ENCODE results near the gene DPP6.

Gene DPP6

DNA sequence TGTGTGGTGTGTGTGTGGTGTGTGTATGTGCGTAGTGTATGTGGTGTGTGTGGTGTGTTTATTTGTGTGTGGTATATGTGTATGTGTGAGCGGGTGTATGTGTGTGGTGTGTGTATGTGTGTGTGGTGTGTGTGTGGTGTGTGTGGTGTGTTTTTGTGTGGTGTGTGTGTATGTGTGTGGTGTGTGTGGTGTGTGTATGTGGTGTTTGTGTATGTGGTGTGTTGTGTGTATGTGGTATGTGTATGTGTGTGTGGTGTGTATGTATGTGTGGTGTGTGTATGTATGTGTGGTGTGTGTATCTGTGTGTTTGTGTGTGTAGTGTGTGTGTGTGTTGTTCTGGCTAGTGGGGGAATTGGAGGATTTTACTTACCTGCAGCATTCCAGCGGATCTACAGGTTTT lies 523.3 kb downstream of the DPP6 start:
- no peak for FAIRE-seq
- DNase-seq (ENCODE audit: extremely low spot score, insufficient read length, low read depth): no peak

DNA sequence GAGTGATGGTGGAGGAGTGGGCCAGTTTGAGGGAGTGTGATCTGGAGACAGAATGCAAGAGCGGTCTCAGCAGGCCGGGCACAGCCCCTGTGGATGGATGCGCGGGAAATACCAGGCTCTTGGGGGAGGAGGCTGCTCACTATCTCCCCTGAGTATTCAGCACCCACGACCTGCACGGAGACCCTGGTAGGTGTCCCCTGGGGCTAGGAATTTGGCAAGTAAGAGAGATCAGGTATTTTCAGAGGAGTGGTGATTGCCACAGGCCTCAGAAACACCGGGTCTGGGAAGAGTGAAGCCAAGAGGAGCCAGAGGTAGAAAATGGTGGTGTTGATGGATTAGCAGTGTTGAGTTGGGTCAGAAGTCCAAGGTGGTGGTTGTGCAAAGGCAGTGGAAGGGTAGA lies 524.4 kb downstream of the DPP6 start:
- DNase-seq (ENCODE audit: extremely low spot score, insufficient read length, low read depth): no peak
- no peak for FAIRE-seq

DNA sequence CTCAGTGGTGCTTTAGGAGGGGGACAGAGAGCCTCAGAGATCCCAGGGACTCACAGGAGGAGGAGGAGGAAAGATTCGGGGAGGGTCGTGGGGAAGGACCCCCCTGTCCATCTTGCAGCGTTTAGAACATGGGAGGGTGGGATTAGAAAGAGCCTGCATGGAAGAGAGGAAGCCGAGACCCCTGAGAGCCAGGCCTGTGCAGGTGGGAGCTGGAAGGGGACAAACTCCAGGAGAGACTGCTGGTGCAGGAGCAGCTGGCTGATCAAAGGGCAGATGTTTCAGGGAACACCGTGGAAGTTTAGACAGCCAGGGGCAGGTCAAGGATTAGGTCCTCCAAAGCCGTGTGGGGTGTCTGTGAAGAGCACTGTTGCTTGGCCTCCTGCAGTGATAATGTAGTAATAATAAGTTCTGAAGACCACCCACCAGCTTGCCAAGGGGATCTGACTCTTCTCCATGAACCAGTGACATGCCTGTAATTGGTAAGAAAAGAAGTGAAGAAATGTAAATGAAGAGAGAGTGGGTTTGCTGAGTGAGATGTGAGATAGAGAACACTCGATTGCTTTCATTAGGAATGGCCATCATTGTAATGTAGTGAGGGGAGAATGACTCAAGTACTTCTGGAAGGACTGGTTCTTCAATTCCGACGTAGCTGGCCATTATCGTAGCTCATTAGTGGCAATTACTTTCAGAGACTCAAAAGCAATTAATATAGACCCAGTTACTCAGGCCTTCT lies 525.1 kb downstream of the DPP6 start:
- FAIRE-seq (no peak), DNase-seq (ENCODE audit: extremely low spot score, insufficient read length, low read depth) (no peak)

- FAIRE-seq (no peak), DNase-seq (ENCODE audit: extremely low spot score, insufficient read length, low read depth) (no peak)
Observed at GRCh38 chr7:154578336-154578735, 526.1 kb downstream of the DPP6 start.

DNA sequence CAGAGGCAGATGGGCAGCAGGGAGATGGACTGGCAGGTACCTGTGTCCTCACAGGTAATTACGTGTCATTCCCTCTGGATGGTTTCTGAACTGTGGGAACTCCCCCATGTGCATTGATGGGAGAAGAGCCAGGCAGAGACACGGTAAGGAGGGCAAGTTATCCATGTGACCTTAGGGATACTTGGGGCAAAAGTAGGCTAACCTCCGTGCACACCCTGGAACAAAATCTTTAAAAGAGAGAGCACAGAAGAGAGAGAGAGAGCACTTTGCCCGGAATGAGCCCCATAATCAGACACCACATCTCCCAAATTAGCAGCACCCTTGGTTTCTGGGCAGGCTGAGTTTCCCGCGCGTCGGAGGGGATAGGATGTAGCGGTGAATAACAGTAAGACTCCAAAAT lies 527.5 kb downstream of the DPP6 start:
- FAIRE-seq: no peak
- DNase-seq (ENCODE audit: extremely low spot score, insufficient read length, low read depth): no peak

- DNase-seq (ENCODE audit: extremely low spot score, insufficient read length, low read depth): no peak
- no peak for FAIRE-seq
Observed at GRCh38 chr7:154581251-154581890, 529.2 kb downstream of the DPP6 start.

- FAIRE-seq (no peak), DNase-seq (ENCODE audit: extremely low spot score, insufficient read length, low read depth) (no peak)
Observed at GRCh38 chr7:154583454-154583853, 531.3 kb downstream of the DPP6 start.

GRCh38 chr7:154584352-154585252 lies 532.4 kb downstream of the DPP6 start:
- FAIRE-seq: no peak

DNA sequence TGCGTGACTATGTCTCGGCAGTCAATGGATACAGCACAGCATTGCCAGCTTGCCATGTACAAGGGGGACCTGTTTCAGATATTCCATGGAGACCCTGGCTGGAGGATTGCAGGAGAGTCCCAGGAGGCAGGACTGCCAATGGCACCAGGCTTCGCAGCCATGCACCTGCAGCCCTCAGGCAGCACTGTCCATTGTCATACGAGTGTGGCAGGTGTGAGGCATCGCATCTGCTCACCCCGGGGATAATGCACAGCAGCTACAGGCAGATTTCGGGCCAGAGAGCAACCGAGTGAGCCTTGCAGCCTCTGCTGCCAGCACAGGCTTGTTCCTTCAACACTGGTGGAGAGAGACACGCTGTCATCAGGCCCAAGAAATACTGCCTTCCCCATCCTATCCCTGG lies 535.6 kb downstream of the DPP6 start:
- FAIRE-seq: no peak
- no peak for DNase-seq (ENCODE audit: extremely low spot score, insufficient read length, low read depth)

More at GRCh38 chr7:154584352-154585252, 532.4 kb downstream of the DPP6 start:
- no peak for DNase-seq (ENCODE audit: extremely low spot score, insufficient read length, low read depth)

DNA sequence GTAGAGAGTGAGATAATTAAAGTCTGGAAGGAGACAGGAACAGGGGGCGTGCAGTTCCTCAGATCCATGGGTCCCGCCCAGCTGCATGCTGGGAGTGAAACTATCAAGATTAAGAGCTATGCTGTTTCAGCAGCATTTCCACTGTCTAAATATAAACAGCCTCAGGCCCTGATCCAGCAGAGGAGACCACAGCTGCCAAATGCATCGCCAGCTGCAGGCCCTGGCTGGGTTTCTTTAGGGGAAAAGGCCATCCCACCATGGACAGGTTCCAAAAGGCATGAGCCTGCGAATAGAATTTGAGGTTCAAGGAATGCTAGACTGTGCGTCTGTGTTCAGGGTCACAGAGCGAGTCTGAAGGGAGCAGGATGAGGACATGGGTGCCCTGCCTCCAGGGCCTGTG lies 539.3 kb downstream of the DPP6 start:
- no peak for FAIRE-seq

GRCh38 chr7:154592388-154592787 lies 540.2 kb downstream of the DPP6 start:
- FAIRE-seq (no peak), DNase-seq (ENCODE audit: extremely low spot score, insufficient read length, low read depth) (no peak)

More for the DNA sequence above, 539.3 kb downstream of the DPP6 start:
- DNase-seq (ENCODE audit: extremely low spot score, insufficient read length, low read depth): no peak

GRCh38 chr7:154598396-154598795 lies 546.2 kb downstream of the DPP6 start:
- FAIRE-seq (no peak), DNase-seq (ENCODE audit: extremely low spot score, insufficient read length, low read depth) (no peak)

DNA sequence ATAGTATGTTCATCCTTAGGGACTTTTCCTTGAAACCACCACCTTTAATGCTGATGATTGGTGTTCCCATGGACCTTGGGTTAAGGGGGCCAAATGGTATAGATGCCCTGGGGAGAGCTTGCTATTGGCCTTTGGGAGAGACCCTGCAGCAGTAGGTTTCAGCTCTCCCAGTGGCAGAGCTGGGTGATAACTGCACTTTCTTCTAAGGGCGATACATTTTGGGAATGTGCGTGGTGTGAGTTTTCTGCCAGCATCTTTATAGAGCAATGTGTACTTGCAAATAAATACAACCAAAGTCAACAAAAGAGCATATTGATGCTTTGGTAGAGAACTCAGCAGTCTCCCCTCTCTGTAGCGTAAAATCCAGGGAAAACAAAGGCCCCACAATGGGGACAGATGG lies 546.7 kb downstream of the DPP6 start:
- no peak for FAIRE-seq

GRCh38 chr7:154610903-154611302 lies 558.7 kb downstream of the DPP6 start:
- DNase-seq (ENCODE audit: extremely low spot score, insufficient read length, low read depth): no peak

More for the DNA sequence above, 546.7 kb downstream of the DPP6 start:
- DNase-seq (ENCODE audit: extremely low spot score, insufficient read length, low read depth): no peak

GRCh38 chr7:154613811-154614210 lies 561.6 kb downstream of the DPP6 start:
- FAIRE-seq: no peak

More at GRCh38 chr7:154610903-154611302, 558.7 kb downstream of the DPP6 start:
- no peak for FAIRE-seq

GRCh38 chr7:154620141-154620755 lies 568.0 kb downstream of the DPP6 start:
- FAIRE-seq (no peak), DNase-seq (ENCODE audit: extremely low spot score, insufficient read length, low read depth) (no peak)

More at GRCh38 chr7:154613811-154614210, 561.6 kb downstream of the DPP6 start:
- no peak for DNase-seq (ENCODE audit: extremely low spot score, insufficient read length, low read depth)

GRCh38 chr7:154623399-154623798 lies 571.2 kb downstream of the DPP6 start:
- no peak for DNase-seq (ENCODE audit: extremely low spot score, insufficient read length, low read depth)
- FAIRE-seq: no peak

- no peak for FAIRE-seq
- DNase-seq (ENCODE audit: extremely low spot score, insufficient read length, low read depth): no peak
Observed at GRCh38 chr7:154627646-154628290, 575.6 kb downstream of the DPP6 start.

DNA sequence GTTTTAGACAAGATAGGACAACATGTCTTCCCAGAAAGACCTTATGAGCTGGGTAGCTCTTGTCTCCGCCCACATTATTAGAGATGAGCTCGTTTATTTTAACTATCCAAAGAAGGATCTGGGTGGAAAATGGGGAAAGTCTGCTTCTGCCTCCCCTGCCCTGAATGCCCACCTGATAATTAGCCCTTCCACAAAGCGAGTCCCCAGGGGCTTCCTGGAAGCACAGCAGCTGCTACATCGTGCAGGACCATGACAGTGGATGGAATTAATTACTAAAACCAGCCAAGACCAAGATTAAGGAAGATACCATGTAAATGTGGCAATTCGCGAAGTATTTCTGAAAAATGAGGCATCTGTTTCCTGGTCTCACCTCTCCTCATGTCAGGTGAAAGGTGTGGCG lies 576.4 kb downstream of the DPP6 start:
- no peak for DNase-seq (ENCODE audit: extremely low spot score, insufficient read length, low read depth)
- FAIRE-seq: no peak

GRCh38 chr7:154631162-154631561 lies 579.0 kb downstream of the DPP6 start:
- FAIRE-seq: no peak

More at GRCh38 chr7:154631162-154631561, 579.0 kb downstream of the DPP6 start:
- DNase-seq (ENCODE audit: extremely low spot score, insufficient read length, low read depth): no peak
